Thymus (tissue), 11 donors: ENCODE measurements around the gene GARIN5B. TPM values are rescaled to one million over a fixed set of nuclear protein-coding genes. Genes with fewer than 3 reads are reported as not detected.

Experiments used
- DNase-seq, 9 donors: peaks; one replicate each; pipeline ENCODE4 v3.0.0-alpha.2; 2013; ENCODE audit warnings: low spot score in 9 of 9, low read depth in 6 of 9, missing footprints in 1 of 9
- H3K27ac ChIP-seq, 2 donors: one replicate each; pipeline ENCODE4 v1.5.1; 2013; ENCODE audit warnings: control low read depth in 1 of 2, low read depth in 1 of 2, low read length in 1 of 2, mild to moderate bottlenecking in 1 of 2, moderate library complexity in 1 of 2
- H3K27me3 ChIP-seq, 2 donors: one replicate each; pipeline ENCODE4 v1.5.1; 2013; ENCODE audit warnings: low read length in 1 of 2; ENCODE audit not compliant: control insufficient read depth in 2 of 2, insufficient read depth in 1 of 2
- H3K36me3 ChIP-seq, 2 donors: one replicate each; pipeline ENCODE4 v1.5.1; 2013; ENCODE audit warnings: low read length in 1 of 2, mild to moderate bottlenecking in 1 of 2, moderate library complexity in 1 of 2; ENCODE audit not compliant: control insufficient read depth in 2 of 2, insufficient read depth in 2 of 2
- H3K4me1 ChIP-seq, 2 donors: one replicate each; pipeline ENCODE4 v1.5.1; 2013; ENCODE audit warnings: low read length in 2 of 2; ENCODE audit not compliant: control insufficient read depth in 2 of 2, insufficient read depth in 2 of 2
- H3K4me3 ChIP-seq, 2 donors: one replicate each; pipeline ENCODE4 v1.5.1; 2013; ENCODE audit warnings: low read length in 2 of 2, control low read depth in 1 of 2, mild to moderate bottlenecking in 1 of 2
- H3K9me3 ChIP-seq, 2 donors: one replicate each; pipeline ENCODE4 v1.5.1; 2013; ENCODE audit warnings: low read length in 1 of 2, mild to moderate bottlenecking in 1 of 2; ENCODE audit not compliant: control insufficient read depth in 2 of 2, insufficient read depth in 1 of 2
- WGBS: extraction: QIAGEN DNeasy Blood & Tissue Kit; methylation state at CpG from one replicate; pipeline ENCODE4 v1.1.7; 2013; 5-methylcytosine and 5-hydroxymethylcytosine counted together
- polyA plus RNA-seq: library from polyadenylated mRNA; stranded (reverse); fragments of 200-250 nt; gene quantifications from one replicate; pipeline ENCODE4 v1.2.3, GENCODE V29; 2013
- total RNA-seq: library from RNA; stranded (reverse); fragments of 120-200 nt; gene quantifications from one replicate; pipeline ENCODE4 v1.2.4, GENCODE V29; 2013
- donor health status: healthy.

The GARIN5B gene
- total and polyA plus RNA-seq, 2 donors = 0.05 TPM; not detected in 1

DNA sequence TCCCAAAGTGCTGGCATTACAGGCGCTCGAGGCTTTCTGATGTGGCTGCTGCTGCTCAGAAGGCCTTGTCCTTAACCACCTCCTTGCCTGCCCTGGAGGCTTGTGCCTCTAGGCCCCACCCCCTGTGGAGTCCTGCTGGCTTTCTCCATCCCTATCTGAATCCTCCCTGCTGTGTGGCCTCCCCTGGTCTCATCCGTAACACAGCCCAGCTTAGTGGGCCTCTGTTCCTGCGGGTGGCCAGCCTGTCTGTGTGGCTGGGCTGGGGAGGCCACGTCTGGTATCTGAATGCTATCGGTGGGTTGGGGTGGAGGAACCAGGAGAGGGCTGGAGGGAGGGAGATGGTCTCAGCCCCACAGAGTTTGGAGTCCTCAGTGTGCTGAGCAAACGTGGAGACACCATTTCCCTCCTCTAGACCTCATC, 27.4 kb upstream of the GARIN5B start:
- Histone ChIP-seq H3K27me3 (no peaks in the 10 kb centered on the region), H3K36me3 (peaks cover 48 to 51% of the 10 kb centered on the region in 2 donors), H3K4me1 (peaks cover 16 to 33% of the 10 kb centered on the region in 2 donors), H3K4me3 (no peak overlapping the region), H3K27ac (no peak overlapping the region), H3K9me3 (no peaks in the 10 kb centered on the region)
- 88% methylated on average over 7 of the region's 7 CpGs for WGBS
- DNase-seq = no peak

DNA sequence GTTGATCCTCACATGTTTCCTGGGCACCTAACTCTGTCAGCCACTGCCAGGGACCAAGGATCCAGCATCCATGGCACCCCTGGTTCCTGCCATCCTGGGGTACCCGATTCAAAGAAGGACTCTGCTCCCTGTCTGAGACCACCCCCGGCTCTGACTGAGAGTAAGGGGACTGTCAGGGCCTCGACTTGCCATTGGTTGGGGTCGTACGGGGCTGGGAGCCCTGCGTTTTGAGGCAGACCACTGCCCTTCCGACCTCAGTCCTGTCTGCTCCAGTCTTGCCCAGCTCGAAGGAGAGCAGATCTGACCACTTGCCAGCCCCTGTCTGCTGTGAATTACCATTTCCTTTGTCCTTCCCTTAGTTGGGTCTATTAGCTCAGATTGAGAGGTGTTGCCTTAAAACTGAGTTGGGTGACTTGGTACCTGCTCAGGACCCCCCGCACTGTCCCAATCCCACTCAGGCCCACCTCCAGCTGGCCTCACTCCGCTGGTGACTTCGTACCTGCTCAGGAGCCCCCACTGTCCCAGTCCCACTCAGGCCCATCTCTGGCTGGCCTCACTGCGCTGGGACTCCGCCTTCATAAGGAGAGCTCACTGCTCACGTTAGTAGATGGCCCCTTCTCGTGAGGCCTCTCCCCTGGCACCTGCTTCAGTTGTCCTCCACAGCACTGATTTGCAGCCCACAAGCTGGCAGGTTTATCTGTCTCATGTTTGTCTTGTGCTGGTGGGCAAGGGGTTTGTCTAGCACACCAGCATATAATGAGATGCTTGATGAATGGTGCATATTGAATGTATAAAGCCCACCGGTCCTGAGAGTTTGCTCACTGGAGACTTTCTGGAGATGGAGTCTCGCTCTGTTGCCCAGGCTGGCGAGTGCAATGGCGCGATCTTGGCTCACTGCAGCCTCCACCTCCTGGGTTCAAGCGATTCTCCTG, 26.6 kb upstream of the GARIN5B start:
- WGBS = 96% methylated on average over 21 of the region's 21 CpGs
- no peak overlapping the region for H3K27ac ChIP-seq

DNA sequence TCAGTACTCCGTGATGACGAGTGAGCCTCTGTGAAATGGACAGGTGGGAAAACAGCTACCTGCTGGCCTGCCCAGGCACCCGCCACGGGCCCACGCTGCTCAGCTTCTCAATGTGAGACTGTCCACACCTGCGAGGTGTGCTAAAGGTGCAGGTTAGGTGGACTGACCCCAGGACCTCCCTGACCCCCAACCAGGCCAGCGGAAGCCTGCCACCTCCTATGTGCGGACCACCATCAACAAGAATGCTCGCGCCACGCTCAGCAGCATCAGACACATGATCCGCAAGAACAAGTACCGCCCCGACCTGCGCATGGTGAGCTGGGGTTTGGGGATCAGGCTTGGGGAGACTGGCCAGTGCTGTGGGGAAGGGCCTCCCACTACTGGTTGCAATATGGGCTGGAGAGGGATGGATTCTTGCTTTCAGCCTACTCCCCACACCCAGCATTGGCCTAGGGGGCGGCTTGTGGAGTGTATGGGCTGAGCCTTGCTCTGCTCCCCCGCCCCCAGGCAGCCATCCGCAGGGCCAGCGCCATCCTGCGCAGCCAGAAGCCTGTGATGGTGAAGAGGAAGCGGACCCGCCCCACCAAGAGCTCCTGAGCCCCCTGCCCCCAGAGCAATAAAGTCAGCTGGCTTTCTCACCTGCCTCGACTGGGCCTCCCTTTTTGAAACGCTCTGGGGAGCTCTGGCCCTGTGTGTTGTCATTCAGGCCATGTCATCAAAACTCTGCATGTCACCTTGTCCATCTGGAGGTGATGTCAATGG, 24.9 kb upstream of the GARIN5B start:
- Histone ChIP-seq H3K27ac (no peak overlapping the region), H3K4me3 (peak overlapping the region in 1 of 2 donors; percentile 95), H3K4me1 (peaks cover 23 to 49% of the 10 kb centered on the region in 2 donors), H3K36me3 (peaks cover 48 to 51% of the 10 kb centered on the region in 2 donors), H3K27me3 (no peaks in the 10 kb centered on the region), H3K9me3 (no peaks in the 10 kb centered on the region)
- 96% methylated on average over 24 of the region's 24 CpGs for WGBS
- DNase-seq = no peak

More for the DNA sequence above, 26.6 kb upstream of the GARIN5B start:
- Histone ChIP-seq H3K27me3 (no peaks in the 10 kb centered on the region), H3K36me3 (peaks cover 48 to 51% of the 10 kb centered on the region in 2 donors), H3K4me1 (peaks cover 20 to 38% of the 10 kb centered on the region in 2 donors), H3K4me3 (no peak overlapping the region), H3K9me3 (no peaks in the 10 kb centered on the region)
- DNase-seq = no peak

DNA sequence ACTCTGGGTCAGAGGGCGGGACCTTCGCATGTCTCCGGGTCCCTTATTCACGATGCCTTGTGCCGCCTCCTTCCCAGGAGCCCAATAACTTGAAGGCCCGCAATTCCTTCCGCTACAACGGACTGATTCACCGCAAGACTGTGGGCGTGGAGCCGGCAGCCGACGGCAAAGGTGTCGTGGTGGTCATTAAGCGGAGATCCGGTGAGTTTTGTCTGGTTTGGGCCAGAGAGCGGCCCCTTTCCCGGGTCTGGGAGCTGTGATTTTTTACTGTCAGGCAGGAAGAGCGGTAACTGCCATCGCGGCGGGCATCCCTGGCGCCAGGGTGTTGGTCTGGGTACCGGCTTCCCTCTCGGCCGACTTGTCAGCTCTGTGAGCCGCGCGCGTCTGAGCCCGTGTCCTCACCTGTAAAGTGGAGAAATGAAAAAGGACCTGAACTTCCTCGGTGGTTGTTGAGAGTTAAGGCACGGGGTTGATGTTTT, 23.5 kb upstream of the GARIN5B start:
- H3K36me3 ChIP-seq = peaks cover 41 to 50% of the 10 kb centered on the region in 2 donors
- H3K4me1 ChIP-seq = peaks cover 26 to 52% of the 10 kb centered on the region in 2 donors
- no peak for DNase-seq
- no peaks in the 10 kb centered on the region for H3K27me3 ChIP-seq
- no peaks in the 10 kb centered on the region for H3K9me3 ChIP-seq
- H3K27ac ChIP-seq = peak overlapping the region; percentile 48 to 97
- H3K4me3 ChIP-seq = peak overlapping the region; percentile 91 to 95
- WGBS = 4% methylated on average over 33 of the region's 33 CpGs

DNA sequence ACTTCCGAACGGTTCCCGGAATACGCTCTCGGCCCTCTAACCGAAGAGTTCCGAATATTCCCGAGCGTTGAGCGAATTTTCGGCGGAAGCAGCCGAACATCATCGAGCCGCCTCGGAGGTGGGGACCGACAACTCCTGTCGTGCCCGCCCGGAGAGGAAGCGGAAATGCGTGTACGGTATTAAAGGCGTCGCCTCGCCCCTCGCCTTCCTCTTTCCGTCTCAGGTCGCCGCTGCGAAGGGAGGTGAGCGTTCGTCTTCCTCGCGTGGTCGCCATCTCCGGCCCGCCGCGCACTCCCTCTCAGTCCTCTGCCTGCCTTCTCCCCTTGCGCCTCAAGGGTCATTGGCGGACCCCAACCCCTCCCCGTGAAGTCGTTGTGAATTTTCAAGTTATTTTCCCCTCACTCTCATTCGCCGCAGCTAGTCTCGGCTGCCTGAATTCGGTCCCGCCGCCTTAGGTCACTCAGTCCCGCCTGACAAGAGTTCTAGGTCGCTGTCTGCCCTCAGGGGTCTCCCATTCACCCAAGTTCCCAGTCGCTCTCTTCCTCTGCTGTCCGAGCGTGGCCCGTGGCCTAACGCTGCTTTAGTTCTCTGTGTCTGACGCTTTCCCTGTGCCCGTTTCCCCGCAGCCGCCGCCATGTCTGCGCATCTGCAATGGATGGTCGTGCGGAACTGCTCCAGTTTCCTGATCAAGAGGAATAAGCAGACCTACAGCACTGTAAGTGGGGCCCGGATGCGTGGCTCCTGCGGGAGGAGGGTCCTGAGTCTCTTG, 22.8 kb upstream of the GARIN5B start, which contains the start of gene RPL28:
RPL28 (plus strand) TSS at position 209 of the 769 bp plus-strand sequence; CDS start at position 635, 426 bp downstream.
- peak; percentile 96 to 100 (median 99) for DNase-seq
- WGBS = under 1% methylated on average over 68 of the region's 68 CpGs
- Histone ChIP-seq H3K27me3 (no peaks in the 10 kb centered on the region), H3K27ac (peak within 1 kb of the TSS; percentile 97 to 99), H3K9me3 (no peaks in the 10 kb centered on the region), H3K4me3 (peak within 1 kb of the TSS; percentile 91 to 95), H3K4me1 (peaks cover 26 to 52% of the 10 kb centered on the region in 2 donors), H3K36me3 (peaks cover 35 to 44% of the 10 kb centered on the region in 2 donors)

DNA sequence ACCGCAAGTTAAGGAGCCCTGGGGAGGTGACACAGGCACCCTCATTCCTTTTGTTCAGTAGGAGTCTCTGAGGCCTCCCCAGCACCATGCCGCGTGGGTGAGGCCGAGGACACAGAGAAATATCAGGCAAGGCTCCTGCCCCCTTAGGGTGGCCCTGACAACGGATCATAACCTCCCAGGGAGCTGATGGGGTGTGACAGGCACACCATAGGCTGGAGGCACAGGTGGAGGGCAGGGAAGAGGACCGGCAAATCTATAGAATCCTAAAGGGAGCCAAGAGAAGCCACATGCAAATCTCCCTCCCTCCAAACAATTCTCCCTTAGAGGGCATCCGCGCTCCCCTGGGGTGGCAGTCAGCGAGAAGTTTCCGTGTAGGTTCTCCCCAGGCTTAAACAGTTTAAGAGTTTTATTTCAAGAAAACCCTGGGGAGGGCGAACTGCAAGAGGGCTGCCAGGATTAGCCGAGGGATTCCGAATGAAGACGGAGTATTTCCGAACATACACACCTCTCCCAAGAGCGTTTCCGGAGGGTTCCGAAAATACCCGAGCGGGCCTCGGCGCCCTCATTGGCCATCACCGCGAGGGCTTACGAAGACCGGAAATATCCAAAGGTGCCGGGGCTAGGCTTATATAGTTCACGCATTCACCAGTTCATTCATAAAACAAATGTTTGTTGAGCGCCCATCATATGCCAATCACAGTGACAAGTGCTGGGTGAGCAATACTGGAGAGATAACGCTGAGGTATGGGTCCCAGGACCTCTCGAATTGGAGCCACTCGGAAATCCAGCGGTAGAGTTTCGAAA, 22.1 kb upstream of the GARIN5B start:
- H3K36me3 ChIP-seq = peaks cover 28 to 37% of the 10 kb centered on the region in 2 donors
- peaks cover 26 to 52% of the 10 kb centered on the region in 2 donors for H3K4me1 ChIP-seq
- H3K9me3 ChIP-seq = no peaks in the 10 kb centered on the region
- 5% methylated on average over 34 of the region's 34 CpGs for WGBS
- H3K27me3 ChIP-seq = no peaks in the 10 kb centered on the region
- peak; percentile 95 to 100 (median 98) for DNase-seq
- peak overlapping the region; percentile 91 to 95 for H3K4me3 ChIP-seq
- peak overlapping the region; percentile 97 to 99 for H3K27ac ChIP-seq

DNA sequence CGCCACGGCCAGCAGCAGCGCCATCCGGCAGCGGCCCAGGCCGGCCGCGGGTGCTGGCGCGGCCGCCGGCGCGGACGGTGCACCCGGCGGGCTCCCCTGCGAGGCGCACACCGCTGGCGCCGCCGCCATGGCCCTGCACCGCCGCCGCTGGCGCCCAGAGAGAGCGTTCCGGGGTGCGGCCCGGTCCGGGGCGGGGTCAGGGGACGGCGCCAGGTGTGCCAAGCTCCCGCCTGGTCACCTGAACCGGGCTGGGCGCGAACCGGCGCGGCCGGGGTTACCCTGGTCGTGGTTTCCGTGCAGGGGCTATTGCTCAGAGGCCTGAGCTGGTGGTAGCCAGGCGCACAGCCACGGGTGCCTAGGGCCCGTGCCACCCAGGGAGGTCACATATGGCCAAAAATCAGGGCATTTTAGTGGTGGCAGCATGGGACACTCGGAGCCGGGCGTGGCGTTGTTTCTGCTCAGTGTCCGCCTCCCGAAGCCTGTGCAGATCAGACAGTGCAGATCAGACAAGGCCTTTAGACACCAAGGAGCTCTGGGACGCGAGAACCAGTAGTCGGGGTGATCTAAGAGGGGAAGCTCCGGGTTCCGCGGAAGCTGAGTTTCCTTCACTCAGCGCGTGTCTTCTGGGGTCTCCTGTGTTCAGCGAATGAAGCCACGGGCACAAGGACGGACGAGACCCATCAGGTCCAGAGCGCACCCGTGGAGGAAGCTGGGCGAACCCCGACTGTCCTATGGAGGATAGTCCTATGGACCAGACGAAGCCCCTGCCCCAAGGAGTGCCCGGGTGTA, 21.3 kb upstream of the GARIN5B start, which contains the start of gene TMEM238:
TMEM238 (minus strand) TSS at position 162 of the 789 bp plus-strand sequence; CDS start at position 129, 33 bp downstream.
- H3K4me1 ChIP-seq = peaks cover 26 to 49% of the 10 kb centered on the region in 2 donors

More for the DNA sequence above, 21.3 kb upstream of the GARIN5B start, which contains the start of gene TMEM238:
- Histone ChIP-seq H3K9me3 (no peaks in the 10 kb centered on the region), H3K4me3 (peak within 1 kb of the TSS; percentile 91 to 95), H3K27me3 (no peaks in the 10 kb centered on the region), H3K27ac (peak within 1 kb of the TSS; percentile 97 to 99), H3K36me3 (peaks cover 22 to 29% of the 10 kb centered on the region in 2 donors)
- 11% methylated on average over 72 of the region's 72 CpGs for WGBS
- DNase-seq = peak in 7 of 9 donors; percentile 33 to 64 (median 36)
